Fibroblast of peridontal ligament (primary cell): ENCODE measurements around the gene BBS2.

Experiments
- DNase-seq: peaks from one replicate; pipeline ENCODE4 v3.0.0-alpha.2; 2010; ENCODE audit errors: extremely low read depth

BBS2 gene

GRCh38 chr16:56519459-56520250 lies at the start of gene BBS2:
Gene BBS2 (minus strand): TSS chr16:56520024. CDS start chr16:56519862, 162 bp downstream.
- peak; percentile 73 for DNase-seq

GRCh38 chr16:56564793-56565477 lies 45.1 kb upstream of the BBS2 start, which contains the start of gene MT4:
Gene MT4 (plus strand): TSS chr16:56565073. CDS start chr16:56565129, 56 bp downstream.
- DNase-seq, result no peak

- no peak for DNase-seq
Measured at GRCh38 chr16:56561126-56561525, 41.3 kb upstream of the BBS2 start.

- DNase-seq, result no peak
Measured at GRCh38 chr16:56560447-56560846, 40.6 kb upstream of the BBS2 start.

- no peak for DNase-seq
Measured at GRCh38 chr16:56559109-56559508, 39.3 kb upstream of the BBS2 start.

GRCh38 chr16:56558024-56558747 lies 38.4 kb upstream of the BBS2 start:
- DNase-seq, result peak; percentile 69

GRCh38 chr16:56554441-56554840 lies 34.6 kb upstream of the BBS2 start:
- DNase-seq, result no peak

GRCh38 chr16:56551796-56552738 lies 32.2 kb upstream of the BBS2 start:
- no peak for DNase-seq

GRCh38 chr16:56549744-56550385 lies 30.0 kb upstream of the BBS2 start:
- peak; percentile 7 for DNase-seq

- DNase-seq, result no peak
Measured at GRCh38 chr16:56549161-56549560, 29.3 kb upstream of the BBS2 start.

- no peak for DNase-seq
Measured at GRCh38 chr16:56547949-56548567, 28.2 kb upstream of the BBS2 start.

GRCh38 chr16:56547120-56547948 lies 27.5 kb upstream of the BBS2 start:
- DNase-seq, result peak; percentile 12

- DNase-seq, result no peak
Measured at GRCh38 chr16:56542039-56542438, 22.2 kb upstream of the BBS2 start.

GRCh38 chr16:56539656-56540055 lies 19.8 kb upstream of the BBS2 start:
- no peak for DNase-seq

GRCh38 chr16:56538331-56538730 lies 18.5 kb upstream of the BBS2 start:
- DNase-seq, result no peak

GRCh38 chr16:56534847-56535383 lies 15.1 kb upstream of the BBS2 start:
- no peak for DNase-seq

- DNase-seq, result no peak
Measured at GRCh38 chr16:56532714-56533113, 12.9 kb upstream of the BBS2 start.

GRCh38 chr16:56530872-56531271 lies 11.0 kb upstream of the BBS2 start:
- no peak for DNase-seq

GRCh38 chr16:56525236-56525635 lies 5.4 kb upstream of the BBS2 start:
- DNase-seq, result peak; percentile 67
